T-helper 1 cell treated with Interleukin-12 subunit alpha and Interleukin-12 subunit beta and Interleukin-4 antibody, amounts not matched to agents 30 μg/mL and 1 μg/mL, for 36 hours (primary cell): ENCODE results near the gene DLGAP5.

Source experiments
- H3K27ac Mint-ChIP-seq: one replicate; pipeline ENCODE4 v1.8.0; 2021; ENCODE audit warnings: mild to moderate bottlenecking, mixed read lengths
- H3K27me3 Mint-ChIP-seq: one replicate; pipeline ENCODE4 v1.8.0; 2021; ENCODE audit warnings: low read depth, mixed read lengths
- H3K36me3 Mint-ChIP-seq: one replicate; pipeline ENCODE4 v1.8.0; 2021; ENCODE audit warnings: low read depth, mixed read lengths
- H3K4me1 Mint-ChIP-seq: one replicate; pipeline ENCODE4 v1.8.0; 2021; ENCODE audit warnings: low read depth, mixed read lengths
- H3K4me3 Mint-ChIP-seq: one replicate; pipeline ENCODE4 v1.8.0; 2021; ENCODE audit warnings: mild to moderate bottlenecking, moderate library complexity, mixed read lengths
- H3K9me3 Mint-ChIP-seq: one replicate; pipeline ENCODE4 v1.8.0; 2021; ENCODE audit warnings: mixed read lengths

Gene DLGAP5

DNA sequence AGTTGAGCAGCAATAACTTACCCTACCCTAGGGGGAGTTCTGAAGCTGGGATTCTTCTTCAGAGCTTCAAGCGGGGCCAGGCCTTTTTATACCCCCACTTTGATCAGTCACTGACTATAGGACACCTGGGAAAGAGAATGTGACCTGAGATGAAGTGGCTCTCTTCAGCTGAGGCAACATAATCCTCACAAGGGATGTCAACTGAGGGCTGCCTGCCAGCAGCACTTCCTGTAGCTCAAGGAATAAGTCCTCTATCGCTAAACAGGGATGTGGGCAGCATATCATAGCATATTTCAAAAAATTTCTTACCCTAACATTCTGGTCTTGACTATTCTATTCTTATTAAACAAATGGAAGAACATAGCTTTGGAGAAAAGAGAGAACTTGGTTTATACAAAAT is 45.0 kb downstream of the DLGAP5 start:
- Mint-ChIP-seq H3K4me1 (peaks cover 11% of the 10 kb centered on the region), H3K4me3 (no peak overlapping the region), H3K36me3 (peaks cover 44% of the 10 kb centered on the region), H3K27ac (no peak overlapping the region), H3K27me3 (no peaks in the 10 kb centered on the region), H3K9me3 (no peaks in the 10 kb centered on the region)

DNA sequence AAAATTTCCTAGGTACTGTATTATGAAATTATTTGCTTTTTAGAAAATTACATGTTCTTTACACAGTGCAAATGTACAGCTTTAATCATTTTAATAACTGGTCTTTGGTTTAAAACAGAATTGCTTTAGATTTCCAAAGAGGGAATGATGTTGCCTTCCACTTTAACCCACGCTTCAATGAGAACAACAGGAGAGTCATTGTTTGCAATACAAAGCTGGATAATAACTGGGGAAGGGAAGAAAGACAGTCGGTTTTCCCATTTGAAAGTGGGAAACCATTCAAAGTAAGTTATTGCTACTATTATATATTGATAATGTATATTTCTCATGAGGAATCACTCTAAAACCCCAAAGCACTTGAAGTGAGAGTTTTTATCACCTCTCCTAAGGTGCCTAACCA is 48.9 kb downstream of the DLGAP5 start:
- Mint-ChIP-seq H3K4me3 (no peak overlapping the region), H3K9me3 (no peaks in the 10 kb centered on the region), H3K27ac (no peak overlapping the region), H3K4me1 (peaks cover 13% of the 10 kb centered on the region), H3K27me3 (no peaks in the 10 kb centered on the region), H3K36me3 (peaks cover 58% of the 10 kb centered on the region)

DNA sequence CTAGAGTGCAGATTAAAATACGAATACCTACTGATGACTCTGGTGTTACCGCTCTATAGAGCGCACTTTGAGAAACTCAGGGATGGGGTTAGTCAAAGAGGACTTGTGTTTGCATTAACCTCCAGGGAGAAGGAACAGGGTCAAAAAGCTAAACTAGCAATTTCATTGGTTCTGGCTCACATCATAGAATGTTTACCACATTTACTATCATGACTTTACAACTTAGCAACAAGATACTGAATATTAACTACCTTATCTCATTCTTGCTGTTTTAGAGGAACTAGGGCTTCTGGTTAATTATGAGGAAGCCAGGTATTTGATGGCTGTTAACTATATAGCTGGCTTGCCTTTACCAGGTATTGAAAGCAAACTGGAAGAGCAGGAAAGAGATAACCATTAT is 49.6 kb downstream of the DLGAP5 start:
- Mint-ChIP-seq H3K4me1 (peaks cover 13% of the 10 kb centered on the region), H3K27me3 (no peaks in the 10 kb centered on the region), H3K9me3 (no peaks in the 10 kb centered on the region), H3K36me3 (peaks cover 58% of the 10 kb centered on the region), H3K27ac (no peak overlapping the region), H3K4me3 (no peak overlapping the region)

DNA sequence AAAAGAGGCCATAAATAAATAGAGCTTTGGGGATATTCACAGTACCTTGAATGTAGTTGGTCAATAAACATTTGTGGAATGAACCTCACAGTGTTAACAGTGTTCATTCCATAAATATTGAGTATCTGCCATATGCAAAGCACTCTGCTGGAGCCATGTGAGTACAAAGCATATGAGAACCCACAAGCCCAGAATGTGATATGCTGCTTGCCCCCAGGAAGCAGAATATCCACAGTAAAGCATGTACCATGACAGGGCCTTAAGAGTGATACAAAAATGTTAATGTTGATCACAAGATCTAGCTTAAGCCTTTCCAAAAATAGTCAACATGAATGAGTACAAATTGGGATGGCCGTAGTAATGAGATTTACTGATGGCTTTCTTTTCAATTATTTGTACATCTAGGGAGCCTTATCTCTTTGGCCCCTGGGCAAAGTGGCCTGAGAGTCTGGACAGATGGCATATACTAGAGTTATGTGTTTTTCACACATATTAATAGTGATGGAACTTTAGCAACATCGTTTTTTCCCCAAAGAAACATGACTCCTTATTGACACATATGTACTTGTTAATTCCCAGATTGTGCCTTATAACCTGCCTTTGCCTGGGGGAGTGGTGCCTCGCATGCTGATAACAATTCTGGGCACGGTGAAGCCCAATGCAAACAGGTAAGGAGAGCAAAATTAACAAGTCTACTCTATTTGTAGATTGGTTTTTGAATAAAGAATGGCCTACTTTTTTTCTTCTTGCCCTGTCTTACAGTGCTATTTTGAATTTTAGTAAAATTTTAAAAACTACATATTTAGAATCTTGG is 51.5 kb downstream of the DLGAP5 start:
- Mint-ChIP-seq H3K27ac (no peak overlapping the region), H3K9me3 (no peaks in the 10 kb centered on the region), H3K4me1 (peaks cover 11% of the 10 kb centered on the region), H3K4me3 (no peak overlapping the region), H3K36me3 (peaks cover 47% of the 10 kb centered on the region), H3K27me3 (no peaks in the 10 kb centered on the region)

DNA sequence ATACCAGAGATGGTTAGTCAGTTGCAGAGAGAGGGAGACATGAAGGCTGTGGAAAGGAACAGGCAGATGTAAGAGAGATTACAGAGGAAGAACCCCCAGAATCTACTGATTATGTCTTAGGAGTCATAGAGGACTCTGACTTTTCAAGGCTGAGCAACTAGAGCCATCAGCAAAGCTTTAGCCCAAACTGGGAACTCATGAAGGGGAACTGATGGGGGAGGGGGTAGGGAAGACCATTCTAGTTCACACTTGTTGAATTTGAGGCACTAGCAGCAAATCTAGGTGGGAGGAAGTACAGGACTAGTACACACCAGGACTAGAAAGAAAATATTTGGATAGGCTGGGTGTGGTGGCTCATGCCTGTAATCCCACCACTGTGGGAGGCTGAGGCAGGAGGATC is 52.2 kb downstream of the DLGAP5 start:
- no peak overlapping the region for H3K4me3 Mint-ChIP-seq
- no peaks in the 10 kb centered on the region for H3K27me3 Mint-ChIP-seq
- H3K36me3 Mint-ChIP-seq = peaks cover 45% of the 10 kb centered on the region
- H3K27ac Mint-ChIP-seq = no peak overlapping the region
- peaks cover 11% of the 10 kb centered on the region for H3K4me1 Mint-ChIP-seq
- H3K9me3 Mint-ChIP-seq = no peaks in the 10 kb centered on the region

GRCh38 chr14:55138091-55138490 is 53.3 kb downstream of the DLGAP5 start:
- Mint-ChIP-seq H3K9me3 (no peaks in the 10 kb centered on the region), H3K36me3 (peaks cover 41% of the 10 kb centered on the region), H3K27ac (no peak overlapping the region), H3K27me3 (no peaks in the 10 kb centered on the region), H3K4me3 (no peak overlapping the region), H3K4me1 (peaks cover 8% of the 10 kb centered on the region)

GRCh38 chr14:55136885-55137786 is 54.2 kb downstream of the DLGAP5 start:
- peaks cover 9% of the 10 kb centered on the region for H3K4me1 Mint-ChIP-seq
- peaks cover 39% of the 10 kb centered on the region for H3K36me3 Mint-ChIP-seq
- no peak overlapping the region for H3K27ac Mint-ChIP-seq
- no peaks in the 10 kb centered on the region for H3K9me3 Mint-ChIP-seq
- H3K4me3 Mint-ChIP-seq = no peak overlapping the region
- H3K27me3 Mint-ChIP-seq = no peaks in the 10 kb centered on the region

DNA sequence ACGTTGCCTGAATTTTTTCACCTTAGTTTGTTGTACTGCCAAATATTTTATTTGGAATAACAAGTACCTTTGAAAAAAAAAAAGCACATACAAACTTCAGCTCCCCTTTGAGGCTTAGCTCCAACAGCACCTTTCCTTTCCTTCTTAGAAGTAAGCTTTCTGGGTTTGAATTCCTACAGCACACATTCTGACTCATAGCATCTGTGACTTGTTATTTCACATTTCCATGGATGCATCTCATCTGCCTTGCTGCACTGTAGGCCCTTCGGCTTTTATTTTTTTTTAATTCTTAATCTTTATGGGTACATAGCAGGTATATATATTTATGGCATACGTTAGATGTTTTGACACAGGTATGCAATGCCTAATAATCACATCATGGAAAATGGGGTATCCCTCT is 55.1 kb downstream of the DLGAP5 start:
- H3K36me3 Mint-ChIP-seq = peaks cover 34% of the 10 kb centered on the region
- H3K27ac Mint-ChIP-seq = no peak overlapping the region
- H3K27me3 Mint-ChIP-seq = no peaks in the 10 kb centered on the region
- peaks cover 11% of the 10 kb centered on the region for H3K4me1 Mint-ChIP-seq
- no peaks in the 10 kb centered on the region for H3K9me3 Mint-ChIP-seq
- H3K4me3 Mint-ChIP-seq = no peak overlapping the region

DNA sequence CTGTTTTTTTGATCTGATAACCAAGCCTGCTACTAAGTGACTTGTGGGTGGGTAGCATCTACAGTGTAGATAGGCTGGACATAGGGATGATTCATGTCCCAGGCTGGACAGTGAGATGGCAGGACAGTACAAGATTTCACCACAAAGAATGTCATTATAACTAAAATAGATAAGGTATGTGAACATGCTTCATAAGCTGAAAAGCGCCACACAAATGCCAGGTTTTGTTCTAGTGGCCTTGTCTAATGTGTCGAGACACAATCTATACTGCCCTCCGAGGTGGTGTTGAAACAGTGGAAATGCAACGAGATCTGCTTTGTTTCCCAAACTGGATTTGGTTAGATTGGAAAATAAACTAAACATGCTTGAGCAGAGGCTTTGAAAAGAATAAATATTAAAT is 58.0 kb downstream of the DLGAP5 start:
- H3K27ac Mint-ChIP-seq = no peak overlapping the region
- H3K4me3 Mint-ChIP-seq = no peak overlapping the region
- no peaks in the 10 kb centered on the region for H3K9me3 Mint-ChIP-seq
- H3K36me3 Mint-ChIP-seq = peaks cover 19% of the 10 kb centered on the region
- peaks cover 11% of the 10 kb centered on the region for H3K27me3 Mint-ChIP-seq
- H3K4me1 Mint-ChIP-seq = peaks cover 22% of the 10 kb centered on the region

GRCh38 chr14:55131370-55132137 is 59.8 kb downstream of the DLGAP5 start:
- no peak overlapping the region for H3K27ac Mint-ChIP-seq
- H3K27me3 Mint-ChIP-seq = peaks cover 28% of the 10 kb centered on the region
- peaks cover 24% of the 10 kb centered on the region for H3K4me1 Mint-ChIP-seq
- H3K9me3 Mint-ChIP-seq = no peaks in the 10 kb centered on the region
- H3K36me3 Mint-ChIP-seq = peaks cover 11% of the 10 kb centered on the region
- H3K4me3 Mint-ChIP-seq = peak overlapping the region; percentile 10

DNA sequence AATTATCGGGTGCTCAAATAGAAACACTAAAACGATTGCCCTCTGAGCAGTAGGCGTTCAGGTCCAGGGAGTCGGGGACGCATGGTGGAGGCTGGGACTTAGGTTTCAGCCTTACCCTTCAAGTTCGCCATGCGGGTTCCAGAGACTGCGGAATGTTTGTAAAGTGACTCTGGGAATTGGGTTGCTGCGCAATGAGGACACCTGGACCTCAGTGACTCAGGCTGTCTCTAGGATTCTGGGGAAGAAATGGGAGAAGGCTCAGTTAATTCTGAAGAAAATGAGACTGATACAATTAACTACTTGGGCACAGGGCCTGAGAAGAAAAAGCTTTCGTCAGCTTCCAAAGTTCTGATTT is 61.2 kb downstream of the DLGAP5 start:
- no peaks in the 10 kb centered on the region for H3K9me3 Mint-ChIP-seq
- peak overlapping the region; percentile 75 for H3K4me3 Mint-ChIP-seq
- peaks cover 34% of the 10 kb centered on the region for H3K27me3 Mint-ChIP-seq
- peaks cover 11% of the 10 kb centered on the region for H3K36me3 Mint-ChIP-seq
- peaks cover 33% of the 10 kb centered on the region for H3K4me1 Mint-ChIP-seq
- H3K27ac Mint-ChIP-seq = no peak overlapping the region

DNA sequence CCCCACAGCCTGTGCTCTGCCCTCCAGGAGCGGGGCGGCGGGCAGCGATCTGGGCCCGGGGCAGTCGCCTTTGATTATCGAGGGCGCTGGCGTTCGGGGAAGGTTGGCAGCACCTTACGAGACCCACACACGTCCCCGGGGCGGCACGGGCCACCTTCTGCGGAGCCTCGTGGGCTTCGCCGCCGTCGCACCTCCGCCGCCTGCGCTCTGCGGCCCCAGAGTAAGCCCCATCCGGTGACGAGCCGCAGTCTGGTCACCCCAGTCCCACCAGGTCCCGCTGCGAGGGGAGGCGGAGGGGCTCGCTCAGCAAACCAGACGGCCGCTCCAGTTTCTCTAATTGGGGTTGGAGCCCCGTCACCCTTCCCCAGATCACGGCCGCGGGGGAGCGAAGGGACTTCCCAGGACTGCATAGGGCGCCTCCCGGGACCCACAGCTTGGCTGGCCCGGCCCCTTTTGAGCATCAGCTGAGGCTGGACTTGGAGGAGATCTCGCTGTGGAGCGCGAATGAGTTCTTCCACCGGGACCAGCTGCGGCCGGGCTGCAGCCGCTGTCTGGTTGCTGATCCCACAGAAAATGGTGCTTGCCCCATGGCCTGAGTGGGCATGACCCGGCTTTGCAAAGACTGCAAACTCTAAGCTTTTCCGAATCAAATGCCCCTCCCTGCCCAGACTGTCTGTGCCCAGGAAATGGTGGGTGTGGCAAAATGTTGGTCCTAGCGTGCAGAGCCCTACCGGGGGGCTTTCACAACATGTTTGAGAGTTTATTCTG is 61.8 kb downstream of the DLGAP5 start:
- Mint-ChIP-seq H3K4me3 (peak overlapping the region; percentile 75), H3K36me3 (peaks cover 11% of the 10 kb centered on the region), H3K9me3 (no peaks in the 10 kb centered on the region), H3K27ac (peak overlapping the region; percentile 55), H3K27me3 (peaks cover 34% of the 10 kb centered on the region), H3K4me1 (peaks cover 37% of the 10 kb centered on the region)

DNA sequence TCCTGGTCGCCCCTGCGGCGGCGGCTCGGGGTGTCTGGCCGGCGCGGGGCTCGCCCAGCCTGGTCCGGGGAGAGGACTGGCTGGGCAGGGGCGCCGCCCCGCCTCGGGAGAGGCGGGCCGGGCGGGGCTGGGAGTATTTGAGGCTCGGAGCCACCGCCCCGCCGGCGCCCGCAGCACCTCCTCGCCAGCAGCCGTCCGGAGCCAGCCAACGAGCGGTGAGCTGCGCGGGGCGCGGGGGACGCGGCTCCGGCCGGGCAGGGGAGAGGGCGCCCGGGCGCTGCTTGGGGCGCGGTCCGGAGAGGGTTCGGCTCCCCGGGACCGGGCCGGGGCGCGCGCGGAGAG is 62.3 kb downstream of the DLGAP5 start, which contains the start of gene LGALS3:
Gene LGALS3, plus strand, starts transcription at position 167 of the 342 bp plus-strand sequence. CDS start 8,122 bp downstream, outside the sequence.
- peaks cover 11% of the 10 kb centered on the region for H3K36me3 Mint-ChIP-seq
- H3K4me1 Mint-ChIP-seq = peaks cover 37% of the 10 kb centered on the region
- H3K27ac Mint-ChIP-seq = peak within 1 kb of the TSS; percentile 71
- peaks cover 34% of the 10 kb centered on the region for H3K27me3 Mint-ChIP-seq
- H3K4me3 Mint-ChIP-seq = peak within 1 kb of the TSS; percentile 80
- no peaks in the 10 kb centered on the region for H3K9me3 Mint-ChIP-seq
